Urothelium cell line (cell line): ENCODE measurements around the gene SGMS1.
"Not testable (repeated sequence)": the region's sequence is repeated elsewhere in the genome, so short reads cannot be mapped to it uniquely, and the experiment has no call there.

Experiments used
- DNase-seq: peaks from one replicate; pipeline ENCODE4 v3.0.0; 2011; ENCODE audit warnings: low spot score, mixed read lengths
- FAIRE-seq: peaks from 2 replicates; lab custom pipeline; 2011; peaks lifted over from hg19 to GRCh38; lab: Jason Lieb, UNC

SGMS1 gene

GRCh38 chr10:50512743-50513416, 110.9 kb downstream of the SGMS1 start:
- DNase-seq (no peak), FAIRE-seq (no peak)

GRCh38 chr10:50512214-50512595, 111.6 kb downstream of the SGMS1 start:
- FAIRE-seq: no peak
- no peak for DNase-seq

- FAIRE-seq (peak; percentile 70), DNase-seq (peak; percentile 13)
Observed at GRCh38 chr10:50511492-50512213, 112.1 kb downstream of the SGMS1 start.

GRCh38 chr10:50510517-50511473, 113.0 kb downstream of the SGMS1 start:
- no peak for FAIRE-seq
- DNase-seq: no peak

- no peak for FAIRE-seq
Observed at GRCh38 chr10:50508315-50509051, 115.3 kb downstream of the SGMS1 start.

GRCh38 chr10:50506861-50507573, 116.7 kb downstream of the SGMS1 start:
- FAIRE-seq (no peak), DNase-seq (no peak)

More at GRCh38 chr10:50508315-50509051, 115.3 kb downstream of the SGMS1 start:
- no peak for DNase-seq

GRCh38 chr10:50504389-50504788, 119.4 kb downstream of the SGMS1 start:
- DNase-seq (no peak), FAIRE-seq (no peak)

- no peak for FAIRE-seq
- no peak for DNase-seq
Observed at GRCh38 chr10:50503661-50504320, 120.0 kb downstream of the SGMS1 start.

GRCh38 chr10:50503156-50503555, 120.6 kb downstream of the SGMS1 start:
- not testable (repeated sequence) for FAIRE-seq

GRCh38 chr10:50501924-50502452, 121.8 kb downstream of the SGMS1 start:
- no peak for DNase-seq
- FAIRE-seq: no peak

More at GRCh38 chr10:50503156-50503555, 120.6 kb downstream of the SGMS1 start:
- not testable (repeated sequence) for DNase-seq

GRCh38 chr10:50501478-50501877, 122.3 kb downstream of the SGMS1 start:
- FAIRE-seq: no peak

GRCh38 chr10:50498465-50498864, 125.3 kb downstream of the SGMS1 start:
- FAIRE-seq: no peak
- DNase-seq: no peak

More at GRCh38 chr10:50501478-50501877, 122.3 kb downstream of the SGMS1 start:
- DNase-seq: peak; percentile 41

- DNase-seq: peak; percentile 63
Observed at GRCh38 chr10:50497758-50498157, 126.0 kb downstream of the SGMS1 start.

GRCh38 chr10:50496228-50496627, 127.5 kb downstream of the SGMS1 start:
- no peak for FAIRE-seq
- no peak for DNase-seq

More at GRCh38 chr10:50497758-50498157, 126.0 kb downstream of the SGMS1 start:
- FAIRE-seq: no peak

GRCh38 chr10:50490241-50490640, 133.5 kb downstream of the SGMS1 start:
- DNase-seq: peak; percentile 30
- FAIRE-seq: no peak

GRCh38 chr10:50484550-50484949, 139.2 kb downstream of the SGMS1 start:
- DNase-seq, FAIRE-seq: not testable (repeated sequence)

- FAIRE-seq (peak; percentile 62), DNase-seq (no peak)
Observed at GRCh38 chr10:50480054-50481007, 143.4 kb downstream of the SGMS1 start.
